Thyroid gland (tissue), 4 donors: Measurements from ENCODE around the gene KYNU.

ENCODE experiments used
- CTCF ChIP-seq, 6 experiments: fragments of 200-600 bp in 3 of 6; fragments of 450-650 bp in 3 of 6; sonication (generic) in 3 of 6; IDR thresholded peaks; one replicate each; pipeline ENCODE4 v1.5.1; 2016 to 2019; ENCODE audit warnings: antibody characterized with exemption in 6 of 6, mild to moderate bottlenecking in 2 of 6, inconsistent platforms in 1 of 6, moderate library complexity in 1 of 6
- POLR2A ChIP-seq, 2 donors: fragments of 450-650 bp; IDR thresholded peaks; one replicate each; pipeline ENCODE4 v1.6.1; 2017; ENCODE audit warnings: antibody characterized with exemption in 2 of 2, mild to moderate bottlenecking in 2 of 2, moderate library complexity in 1 of 2

- no peak for TF ChIP-seq POLR2A (IDR thresholded peaks at IDR 0.05)
- no peak for TF ChIP-seq CTCF (IDR thresholded peaks at IDR 0.05)
Observed at GRCh38 chr2:142915502-142915901, 38.0 kb downstream of the KYNU start.
